ENCODE data around the gene MYO1D. TPM values are rescaled to one million over a fixed set of nuclear protein-coding genes. Genes with fewer than 3 reads are reported as not detected.

The MYO1D gene
- total RNA-seq, 1 experiment from 2014 or later, result 5.6 TPM

- no peaks in the 10 kb centered on the region for H3K79me2 ChIP-seq (ENCODE audit: low read length)
- no peak within 1 kb of the TSS for H3K27ac ChIP-seq (ENCODE audit: low read length)
- H4K20me1 ChIP-seq (ENCODE audit: insufficient read depth, low read depth, low read length), result peaks cover 13% of the 10 kb centered on the region; the same call in 1 of the 2 replicates
- H2AFZ ChIP-seq (ENCODE audit: low read length), result peak within 1 kb of the TSS; percentile 65; the same call in 1 of the 2 replicates
- H3K4me2 ChIP-seq (ENCODE audit: low read depth, low read length, poor library complexity, severe bottlenecking), result peak within 1 kb of the TSS; percentile 42
- H3K9ac ChIP-seq (ENCODE audit: low read length), result peak within 1 kb of the TSS; percentile 52
- H3K9me3 ChIP-seq (ENCODE audit: low read length), result no peaks in the 10 kb centered on the region
- 0 out of 2 replicates have a peak, but pooled peaks cover 5% of the 10 kb centered on the region for H3K36me3 ChIP-seq (ENCODE audit: insufficient read depth, low read length)
- peaks cover 5% of the 10 kb centered on the region for H3K4me1 ChIP-seq (ENCODE audit: low read length)
- H3K9me2 ChIP-seq (replicated peaks; ENCODE audit: insufficient read depth, low read length), result no peaks in the 10 kb centered on the region
- peak; percentile 80 for DNase-seq
- no peaks in the 10 kb centered on the region for H3K27me3 ChIP-seq (ENCODE audit: low read length)
- H3K4me3 ChIP-seq (ENCODE audit: low read length), result peak within 1 kb of the TSS; percentile 51; the same call in 1 of the 2 replicates
Observed at GRCh38 chr17:32486701-32487472, 390.0 kb downstream of the MYO1D start, which contains the start of gene CDK5R1. TSS of gene CDK5R1 (plus strand) at chr17:32486993. CDS start at chr17:32487621, 628 bp downstream.

- Histone ChIP-seq H3K36me3 (ENCODE audit: insufficient read depth, low read length) (0 out of 2 replicates have a peak, but pooled peaks cover 5% of the 10 kb centered on the region), H3K4me1 (ENCODE audit: low read length) (peaks cover 5% of the 10 kb centered on the region), H3K4me2 (ENCODE audit: low read depth, low read length, poor library complexity, severe bottlenecking) (peak overlapping the region; percentile 42), H3K4me3 (ENCODE audit: low read length) (peak overlapping the region; percentile 51; the same call in 1 of the 2 replicates), H3K9me2 (replicated peaks; ENCODE audit: insufficient read depth, low read length) (no peaks in the 10 kb centered on the region), H3K9me3 (ENCODE audit: low read length) (no peaks in the 10 kb centered on the region), H4K20me1 (ENCODE audit: insufficient read depth, low read depth, low read length) (peaks cover 13% of the 10 kb centered on the region; the same call in 1 of the 2 replicates), H3K9ac (ENCODE audit: low read length) (peak overlapping the region; percentile 52), H2AFZ (ENCODE audit: low read length) (peak overlapping the region; percentile 65; the same call in 1 of the 2 replicates), H3K27me3 (ENCODE audit: low read length) (no peaks in the 10 kb centered on the region), H3K79me2 (ENCODE audit: low read length) (no peaks in the 10 kb centered on the region), H3K27ac (ENCODE audit: low read length) (no peak overlapping the region)
- DNase-seq, result peak; percentile 87
Observed at GRCh38 chr17:32486111-32486700, 390.7 kb downstream of the MYO1D start.

- Histone ChIP-seq H3K4me3 (ENCODE audit: low read length) (no peak overlapping the region), H3K27me3 (ENCODE audit: low read length) (no peaks in the 10 kb centered on the region), H3K4me2 (ENCODE audit: low read depth, low read length, poor library complexity, severe bottlenecking) (no peak overlapping the region), H3K4me1 (ENCODE audit: low read length) (peaks cover 5% of the 10 kb centered on the region), H4K20me1 (ENCODE audit: insufficient read depth, low read depth, low read length) (peaks cover 13% of the 10 kb centered on the region; the same call in 1 of the 2 replicates), H3K79me2 (ENCODE audit: low read length) (no peaks in the 10 kb centered on the region), H3K9me2 (replicated peaks; ENCODE audit: insufficient read depth, low read length) (no peaks in the 10 kb centered on the region), H3K9me3 (ENCODE audit: low read length) (no peaks in the 10 kb centered on the region), H3K9ac (ENCODE audit: low read length) (no peak overlapping the region), H3K27ac (ENCODE audit: low read length) (no peak overlapping the region), H3K36me3 (ENCODE audit: insufficient read depth, low read length) (peaks cover 6% of the 10 kb centered on the region; the same call in 1 of the 2 replicates), H2AFZ (ENCODE audit: low read length) (no peak overlapping the region)
- no peak for DNase-seq
Observed at GRCh38 chr17:32485261-32486110, 391.4 kb downstream of the MYO1D start.

GRCh38 chr17:32484628-32485027, 392.3 kb downstream of the MYO1D start:
- no peak overlapping the region for H2AFZ ChIP-seq (ENCODE audit: low read length)
- H3K4me2 ChIP-seq (ENCODE audit: low read depth, low read length, poor library complexity, severe bottlenecking), result no peak overlapping the region
- H3K36me3 ChIP-seq (ENCODE audit: insufficient read depth, low read length), result peaks cover 13% of the 10 kb centered on the region; the same call in 1 of the 2 replicates
- H3K27me3 ChIP-seq (ENCODE audit: low read length), result no peaks in the 10 kb centered on the region
- H3K9ac ChIP-seq (ENCODE audit: low read length), result no peak overlapping the region
- H3K9me2 ChIP-seq (replicated peaks; ENCODE audit: insufficient read depth, low read length), result no peaks in the 10 kb centered on the region
- no peak overlapping the region for H3K27ac ChIP-seq (ENCODE audit: low read length)
- H3K79me2 ChIP-seq (ENCODE audit: low read length), result no peaks in the 10 kb centered on the region
- H3K4me3 ChIP-seq (ENCODE audit: low read length), result no peak overlapping the region
- H3K4me1 ChIP-seq (ENCODE audit: low read length), result peaks cover 5% of the 10 kb centered on the region
- peaks cover 13% of the 10 kb centered on the region; the same call in 1 of the 2 replicates for H4K20me1 ChIP-seq (ENCODE audit: insufficient read depth, low read depth, low read length)
- no peak for DNase-seq
- no peaks in the 10 kb centered on the region for H3K9me3 ChIP-seq (ENCODE audit: low read length)

GRCh38 chr17:32484041-32484461, 392.9 kb downstream of the MYO1D start:
- no peaks in the 10 kb centered on the region for H3K79me2 ChIP-seq (ENCODE audit: low read length)
- no peak overlapping the region for H3K9ac ChIP-seq (ENCODE audit: low read length)
- no peak overlapping the region for H2AFZ ChIP-seq (ENCODE audit: low read length)
- peaks cover 18% of the 10 kb centered on the region; the same call in 1 of the 2 replicates for H3K36me3 ChIP-seq (ENCODE audit: insufficient read depth, low read length)
- H4K20me1 ChIP-seq (ENCODE audit: insufficient read depth, low read depth, low read length), result peaks cover 13% of the 10 kb centered on the region; the same call in 1 of the 2 replicates
- H3K4me3 ChIP-seq (ENCODE audit: low read length), result no peak overlapping the region
- no peaks in the 10 kb centered on the region for H3K9me3 ChIP-seq (ENCODE audit: low read length)
- no peak overlapping the region for H3K4me2 ChIP-seq (ENCODE audit: low read depth, low read length, poor library complexity, severe bottlenecking)
- no peaks in the 10 kb centered on the region for H3K27me3 ChIP-seq (ENCODE audit: low read length)
- DNase-seq, result peak; percentile 48
- peaks cover 5% of the 10 kb centered on the region for H3K4me1 ChIP-seq (ENCODE audit: low read length)
- H3K27ac ChIP-seq (ENCODE audit: low read length), result no peak overlapping the region
- no peaks in the 10 kb centered on the region for H3K9me2 ChIP-seq (replicated peaks; ENCODE audit: insufficient read depth, low read length)

GRCh38 chr17:32483451-32484019, 393.4 kb downstream of the MYO1D start:
- no peak overlapping the region for H3K4me3 ChIP-seq (ENCODE audit: low read length)
- peaks cover 5% of the 10 kb centered on the region for H3K4me1 ChIP-seq (ENCODE audit: low read length)
- peaks cover 21% of the 10 kb centered on the region; the same call in 1 of the 2 replicates for H3K36me3 ChIP-seq (ENCODE audit: insufficient read depth, low read length)
- no peak overlapping the region for H3K9ac ChIP-seq (ENCODE audit: low read length)
- no peaks in the 10 kb centered on the region for H3K9me2 ChIP-seq (replicated peaks; ENCODE audit: insufficient read depth, low read length)
- no peaks in the 10 kb centered on the region for H3K27me3 ChIP-seq (ENCODE audit: low read length)
- no peaks in the 10 kb centered on the region for H3K9me3 ChIP-seq (ENCODE audit: low read length)
- no peaks in the 10 kb centered on the region for H3K79me2 ChIP-seq (ENCODE audit: low read length)
- no peak overlapping the region for H3K4me2 ChIP-seq (ENCODE audit: low read depth, low read length, poor library complexity, severe bottlenecking)
- H3K27ac ChIP-seq (ENCODE audit: low read length), result no peak overlapping the region
- DNase-seq, result peak; percentile 68
- peaks cover 12% of the 10 kb centered on the region; the same call in 1 of the 2 replicates for H4K20me1 ChIP-seq (ENCODE audit: insufficient read depth, low read depth, low read length)
- H2AFZ ChIP-seq (ENCODE audit: low read length), result no peak overlapping the region

GRCh38 chr17:32482568-32483320, 394.2 kb downstream of the MYO1D start:
- no peaks in the 10 kb centered on the region for H3K9me3 ChIP-seq (ENCODE audit: low read length)
- H4K20me1 ChIP-seq (ENCODE audit: insufficient read depth, low read depth, low read length), result peaks cover 4% of the 10 kb centered on the region; the same call in 1 of the 2 replicates
- H3K4me2 ChIP-seq (ENCODE audit: low read depth, low read length, poor library complexity, severe bottlenecking), result no peak overlapping the region
- no peak overlapping the region for H2AFZ ChIP-seq (ENCODE audit: low read length)
- no peaks in the 10 kb centered on the region for H3K9me2 ChIP-seq (replicated peaks; ENCODE audit: insufficient read depth, low read length)
- H3K27ac ChIP-seq (ENCODE audit: low read length), result no peak overlapping the region
- H3K9ac ChIP-seq (ENCODE audit: low read length), result no peak overlapping the region
- no peaks in the 10 kb centered on the region for H3K79me2 ChIP-seq (ENCODE audit: low read length)
- peaks cover 5% of the 10 kb centered on the region for H3K4me1 ChIP-seq (ENCODE audit: low read length)
- H3K4me3 ChIP-seq (ENCODE audit: low read length), result no peak overlapping the region
- no peak for DNase-seq
- H3K36me3 ChIP-seq (ENCODE audit: insufficient read depth, low read length), result peaks cover 23% of the 10 kb centered on the region; the same call in 1 of the 2 replicates
- no peaks in the 10 kb centered on the region for H3K27me3 ChIP-seq (ENCODE audit: low read length)

Measured in Karpas-422 (cell line).